HCT116 (cell line): ENCODE results near the gene MIA3. TPM values are rescaled to one million over a fixed set of nuclear protein-coding genes. Genes with fewer than 3 reads are reported as not detected.

ENCODE experiments used
- ATAC-seq: fragments of 200-7000 bp; cut with Tn5 transposase; 2 replicates; pipeline ENCODE4 v1.9.1; 2020; ENCODE audit warnings: mild to moderate bottlenecking, moderate library complexity
- BruUV-seq: library from RNA; stranded (reverse); fragments of 400-500 nt; replicated peaks from 2 replicates; lab custom pipeline; 2021; lab: Mats Ljungman, UMichigan
- CTCF ChIA-PET: fragments of 300-600 bp; sonication (Branson Sonifier 250); formaldehyde crosslinking; loops from one replicate; lab custom pipeline; 2021; ENCODE audit warnings: antibody characterized with exemption; lab: Charles Lee
- POLR2A ChIA-PET: fragments of 300-600, 350-600 bp; sonication (Branson Sonifier 250); formaldehyde crosslinking; loops from one replicate; lab custom pipeline; 2021; ENCODE audit warnings: antibody characterized with exemption; lab: Charles Lee
- RAD21 ChIA-PET, 2 experiments: fragments of 300-600 bp; sonication (Branson Sonifier 250); formaldehyde crosslinking; loops; one replicate each; lab custom pipeline; 2023; ENCODE audit warnings: low total read pairs in 2 of 2; ENCODE audit not compliant: uncharacterized antibody in 2 of 2, unreplicated experiment in 2 of 2, low non-redundant PET in 1 of 2; lab: Charles Lee
- DNase-seq: peaks from one replicate; pipeline ENCODE4 v3.0.0-alpha.2; 2010; ENCODE audit warnings: low read depth, low spot score
- H2AFZ ChIP-seq: fragments of 200-600 bp; shearing (Covaris generic), sonication (generic); 2 replicates; pipeline ENCODE4 v1.6.1; 2017; ENCODE audit warnings: low read depth, mixed run types, mixed read lengths, antibody characterized with exemption, low read length; ENCODE audit not compliant: poor library complexity, severe bottlenecking
- H3K27ac ChIP-seq: 2 replicates; pipeline ENCODE4 v1.5.1; 2012; ENCODE audit warnings: low read depth, low read length
- H3K27me3 ChIP-seq: fragments of 200-600 bp; sonication (generic); 2 replicates; pipeline ENCODE4 v1.6.1; 2016; ENCODE audit warnings: mixed run types, low read length, mixed read lengths; ENCODE audit not compliant: insufficient read depth
- H3K36me3 ChIP-seq, 2 experiments: fragments of 200-500 bp in 1 of 2; fragments of 200-600 bp in 1 of 2; sonication (Bioruptor generic) in 1 of 2; sonication (generic) in 1 of 2; 2 replicates each; pipeline versions ENCODE4 v1.5.1 to v1.6.1; 2014 to 2016; ENCODE audit warnings: low read length in 2 of 2, inconsistent platforms in 1 of 2, mixed read lengths in 1 of 2, mixed run types in 1 of 2; ENCODE audit not compliant: insufficient read depth in 2 of 2, control insufficient read depth in 1 of 2
- H3K4me1 ChIP-seq, 2 experiments: fragments of 200-600 bp in 1 of 2; sonication (generic) in 1 of 2; 2 replicates each; pipeline versions ENCODE4 v1.5.1 to v1.6.1; 2012 to 2017; ENCODE audit warnings: low read length in 2 of 2, inconsistent platforms in 1 of 2, mild to moderate bottlenecking in 1 of 2, mixed read lengths in 1 of 2, mixed run types in 1 of 2, moderate library complexity in 1 of 2; ENCODE audit not compliant: insufficient read depth in 2 of 2, control insufficient read depth in 1 of 2
- H3K4me2 ChIP-seq: fragments of 200-600 bp; sonication (generic); 2 replicates; pipeline ENCODE4 v1.6.1; 2017; ENCODE audit warnings: mixed run types, low read length, mixed read lengths
- H3K4me3 ChIP-seq, 2 experiments: fragments of 200-600 bp in 1 of 2; sonication (generic) in 1 of 2; replicated peaks in 1 of 2; 2 replicates each; pipeline ENCODE4 v1.5.1; 2011 to 2016; ENCODE audit warnings: low read length in 2 of 2, control low read depth in 1 of 2, low read depth in 1 of 2, mild to moderate bottlenecking in 1 of 2, mixed read lengths in 1 of 2, mixed run types in 1 of 2
- H3K79me2 ChIP-seq: fragments of 200-600 bp; sonication (generic); 2 replicates; pipeline ENCODE4 v1.6.1; 2017; ENCODE audit warnings: mild to moderate bottlenecking, mixed run types, low read length, moderate library complexity, mixed read lengths; ENCODE audit not compliant: insufficient read depth
- H3K9ac ChIP-seq: fragments of 200-600 bp; sonication (generic); 2 replicates; pipeline ENCODE4 v1.6.1; 2016; ENCODE audit warnings: low read length, mixed read lengths
- H3K9me2 ChIP-seq: fragments of 200-600 bp; sonication (generic), shearing (Covaris generic); 2 replicates; pipeline ENCODE4 v1.6.1; 2017; ENCODE audit warnings: mixed run types, mild to moderate bottlenecking, moderate library complexity; ENCODE audit not compliant: insufficient read depth
- H3K9me3 ChIP-seq, 2 experiments: fragments of 200-500 bp in 1 of 2; fragments of 200-600 bp in 1 of 2; sonication (Bioruptor generic) in 1 of 2; sonication (generic) in 1 of 2; 2 replicates each; pipeline ENCODE4 v1.6.1; 2014 to 2017; ENCODE audit warnings: low read length in 2 of 2, mixed read lengths in 2 of 2, inconsistent platforms in 1 of 2, low read depth in 1 of 2, mild to moderate bottlenecking in 1 of 2, mixed run types in 1 of 2, moderate library complexity in 1 of 2; ENCODE audit not compliant: control insufficient read depth in 1 of 2, insufficient read depth in 1 of 2
- H4K20me1 ChIP-seq: fragments of 200-600 bp; sonication (generic), shearing (Covaris generic); 2 replicates; pipeline ENCODE4 v1.6.1; 2017; ENCODE audit warnings: mixed run types, mild to moderate bottlenecking, moderate library complexity; ENCODE audit not compliant: insufficient read depth
- CBX3 ChIP-seq: IDR thresholded peaks from 2 replicates; pipeline ENCODE4 v1.6.1; 2012; ENCODE audit warnings: low read depth
- CEBPB ChIP-seq: IDR thresholded peaks from 2 replicates; pipeline ENCODE4 v1.6.1; 2012; ENCODE audit warnings: low read depth
- CTCF ChIP-seq, 3 experiments: fragments of 200-600 bp in 1 of 3; sonication (generic) in 1 of 3; IDR thresholded peaks in 2 of 3; conservative IDR thresholded peaks in 1 of 3; 2 replicates each; pipeline ENCODE4 v1.5.1; 2012 to 2017; ENCODE audit warnings: low read depth in 2 of 3, low read length in 2 of 3, antibody characterized with exemption in 1 of 3, borderline replicate concordance in 1 of 3, control low read depth in 1 of 3, mild to moderate bottlenecking in 1 of 3, mixed read lengths in 1 of 3, mixed run types in 1 of 3, moderate library complexity in 1 of 3; ENCODE audit not compliant: insufficient read depth in 1 of 3
- ELF1 ChIP-seq: IDR thresholded peaks from 2 replicates; pipeline ENCODE4 v1.6.1; 2012; ENCODE audit warnings: low read depth, borderline replicate concordance
- FOSL1 ChIP-seq: IDR thresholded peaks from 2 replicates; pipeline ENCODE4 v1.6.1; 2012; ENCODE audit warnings: low read depth
- POLR2AphosphoS5 ChIP-seq: IDR thresholded peaks from 2 replicates; pipeline ENCODE4 v1.6.1; 2011; ENCODE audit warnings: mild to moderate bottlenecking, low read depth, low read length, moderate library complexity
- RAD21 ChIP-seq: IDR thresholded peaks from 2 replicates; pipeline ENCODE4 v1.6.1; 2012; ENCODE audit warnings: low read depth, mild to moderate bottlenecking
- SIN3A ChIP-seq: IDR thresholded peaks from 2 replicates; pipeline ENCODE4 v1.6.1; 2012; ENCODE audit warnings: low read depth
- TCF7L2 ChIP-seq: IDR thresholded peaks from 2 replicates; pipeline ENCODE4 v1.7.0; 2011; ENCODE audit warnings: borderline replicate concordance, inconsistent platforms; ENCODE audit not compliant: insufficient read depth, insufficient read length; ENCODE audit errors: extremely low read depth
- ZFX ChIP-seq: fragments of 450-650 bp; IDR thresholded peaks from 2 replicates; pipeline ENCODE4 v1.6.1; 2017
- ZNF274 ChIP-seq: fragments of 200-500 bp; sonication (Bioruptor generic); IDR thresholded peaks from 2 replicates; pipeline ENCODE4 v1.6.1; 2014; ENCODE audit warnings: mild to moderate bottlenecking, low read depth, low read length, inconsistent platforms
- intact Hi-C: fragments of 100-400 bp; cut with micrococcal nuclease; formaldehyde crosslinking; loops from 2 replicates; pipeline ENCODE4 v1.10.0; 2022
- total RNA-seq: library from RNA; stranded (reverse); gene quantifications from one replicate; pipeline ENCODE4 v1.2.1, GENCODE V29; 2021; ENCODE audit not compliant: unreplicated experiment
- TF ChIP-seq, protein P1 (sequence below): IDR thresholded peaks from 2 replicates; pipeline ENCODE4 v1.6.1; 2012; ENCODE audit warnings: low read depth
- TF ChIP-seq, protein P2 (sequence below): IDR thresholded peaks from 2 replicates; pipeline ENCODE4 v1.6.1; 2012

The MIA3 gene
- total RNA-seq, 1 experiment from 2014 or later, result 62.7 TPM

DNA sequence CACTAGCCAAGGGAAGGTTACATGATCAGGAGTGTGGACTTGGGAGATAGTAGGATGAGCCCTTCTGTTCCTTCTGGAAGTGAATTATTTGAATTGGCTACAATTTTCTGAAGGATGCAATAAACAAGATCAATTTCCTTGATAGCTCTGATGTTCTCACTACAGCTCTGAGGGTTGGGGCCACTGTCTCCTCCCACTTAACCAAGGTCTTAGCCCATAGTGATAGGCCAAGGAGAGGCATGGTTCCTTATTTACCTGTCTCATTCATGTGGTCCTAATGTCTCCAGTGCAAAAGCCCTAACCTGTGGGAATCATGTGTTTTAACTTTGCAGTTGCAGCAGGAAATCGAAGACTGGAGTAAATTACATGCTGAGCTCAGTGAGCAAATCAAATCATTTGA, 34.8 kb downstream of the MIA3 start:
- no peaks in the 10 kb centered on the region for H3K27me3 ChIP-seq
- H3K9me3 ChIP-seq, result no peaks in the 10 kb centered on the region
- no peak overlapping the region for H3K9ac ChIP-seq
- ChIA-PET RAD21 (no interaction called here), CTCF (no interaction called here), POLR2A (no interaction called here)
- no peak overlapping the region for H3K4me3 ChIP-seq
- ATAC-seq, result no peak
- no TSS peak for BruUV-seq
- H3K79me2 ChIP-seq, result no peaks in the 10 kb centered on the region
- no peaks in the 10 kb centered on the region for H3K4me1 ChIP-seq
- H3K27ac ChIP-seq, result no peak overlapping the region
- DNase-seq, result no peak
- peaks cover 37 to 64% of the 10 kb centered on the region in 2 experiments; a peak in 3 of 4 replicates for H3K36me3 ChIP-seq
- intact Hi-C loops, result loop anchor here (5.0 kb wide), 1 partner anchor 45 kb away; no protein-coding TSS in a partner anchor
- no peak overlapping the region for H2AFZ ChIP-seq
- no peak overlapping the region for H3K4me2 ChIP-seq
- H4K20me1 ChIP-seq, result no peaks in the 10 kb centered on the region
- no peak for TF ChIP-seq POLR2AphosphoS5
- TF ChIP-seq RAD21, result no peak
- TF ChIP-seq CEBPB, result no peak
- no peak for TF ChIP-seq CBX3
- H3K9me2 ChIP-seq, result no peaks in the 10 kb centered on the region

GRCh38 chr1:222653178-222653827, 35.4 kb downstream of the MIA3 start:
- H3K9ac ChIP-seq, result no peak overlapping the region
- H3K9me3 ChIP-seq, result no peaks in the 10 kb centered on the region
- no peak overlapping the region for H3K4me3 ChIP-seq
- no peak overlapping the region for H2AFZ ChIP-seq
- DNase-seq (no peak), ATAC-seq (no peak)
- POLR2A ChIA-PET, result no interaction called here
- CTCF ChIA-PET, result no interaction called here
- H3K9me2 ChIP-seq, result no peaks in the 10 kb centered on the region
- no peak overlapping the region for H3K27ac ChIP-seq
- H3K4me2 ChIP-seq, result no peak overlapping the region
- intact Hi-C loops, result loop anchor here (5.0 kb wide), 1 partner anchor 44 kb away; no protein-coding TSS in a partner anchor
- H4K20me1 ChIP-seq, result no peaks in the 10 kb centered on the region
- RAD21 ChIA-PET, result no interaction called here
- BruUV-seq, result no TSS peak
- peaks cover 43 to 65% of the 10 kb centered on the region in 2 experiments; a peak in 3 of 4 replicates for H3K36me3 ChIP-seq
- H3K27me3 ChIP-seq, result no peaks in the 10 kb centered on the region
- no peaks in the 10 kb centered on the region for H3K4me1 ChIP-seq
- H3K79me2 ChIP-seq, result no peaks in the 10 kb centered on the region
- TF ChIP-seq ZNF274, result no peak
- no peak for TF ChIP-seq ELF1
- no peak for TF ChIP-seq SIN3A
- no peak for TF ChIP-seq FOSL1
- TF ChIP-seq TCF7L2, result no peak
- no peak for TF ChIP-seq CTCF (IDR thresholded peaks at IDR 0.05 in 2 of 3, conservative IDR thresholded peaks at IDR 0.05 in 1 of 3; ENCODE audit: borderline replicate concordance in 1 of 3, insufficient read depth in 1 of 3, low read depth in 2 of 3, low read length in 2 of 3)
- TF ChIP-seq, protein P1, sequence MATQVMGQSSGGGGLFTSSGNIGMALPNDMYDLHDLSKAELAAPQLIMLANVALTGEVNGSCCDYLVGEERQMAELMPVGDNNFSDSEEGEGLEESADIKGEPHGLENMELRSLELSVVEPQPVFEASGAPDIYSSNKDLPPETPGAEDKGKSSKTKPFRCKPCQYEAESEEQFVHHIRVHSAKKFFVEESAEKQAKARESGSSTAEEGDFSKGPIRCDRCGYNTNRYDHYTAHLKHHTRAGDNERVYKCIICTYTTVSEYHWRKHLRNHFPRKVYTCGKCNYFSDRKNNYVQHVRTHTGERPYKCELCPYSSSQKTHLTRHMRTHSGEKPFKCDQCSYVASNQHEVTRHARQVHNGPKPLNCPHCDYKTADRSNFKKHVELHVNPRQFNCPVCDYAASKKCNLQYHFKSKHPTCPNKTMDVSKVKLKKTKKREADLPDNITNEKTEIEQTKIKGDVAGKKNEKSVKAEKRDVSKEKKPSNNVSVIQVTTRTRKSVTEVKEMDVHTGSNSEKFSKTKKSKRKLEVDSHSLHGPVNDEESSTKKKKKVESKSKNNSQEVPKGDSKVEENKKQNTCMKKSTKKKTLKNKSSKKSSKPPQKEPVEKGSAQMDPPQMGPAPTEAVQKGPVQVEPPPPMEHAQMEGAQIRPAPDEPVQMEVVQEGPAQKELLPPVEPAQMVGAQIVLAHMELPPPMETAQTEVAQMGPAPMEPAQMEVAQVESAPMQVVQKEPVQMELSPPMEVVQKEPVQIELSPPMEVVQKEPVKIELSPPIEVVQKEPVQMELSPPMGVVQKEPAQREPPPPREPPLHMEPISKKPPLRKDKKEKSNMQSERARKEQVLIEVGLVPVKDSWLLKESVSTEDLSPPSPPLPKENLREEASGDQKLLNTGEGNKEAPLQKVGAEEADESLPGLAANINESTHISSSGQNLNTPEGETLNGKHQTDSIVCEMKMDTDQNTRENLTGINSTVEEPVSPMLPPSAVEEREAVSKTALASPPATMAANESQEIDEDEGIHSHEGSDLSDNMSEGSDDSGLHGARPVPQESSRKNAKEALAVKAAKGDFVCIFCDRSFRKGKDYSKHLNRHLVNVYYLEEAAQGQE, result no peak
- TF ChIP-seq ZFX, result no peak
- TF ChIP-seq, protein P2, sequence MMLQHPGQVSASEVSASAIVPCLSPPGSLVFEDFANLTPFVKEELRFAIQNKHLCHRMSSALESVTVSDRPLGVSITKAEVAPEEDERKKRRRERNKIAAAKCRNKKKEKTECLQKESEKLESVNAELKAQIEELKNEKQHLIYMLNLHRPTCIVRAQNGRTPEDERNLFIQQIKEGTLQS, result no peak
